GM12878 (cell line): ENCODE results near the gene COX19. TPM values are rescaled to one million over a fixed set of nuclear protein-coding genes. Genes with fewer than 3 reads are reported as not detected.
A peak's percentile ranks its signal among the peaks of the same experiment; 100 is the strongest.

Experiments
- ATAC-seq: fragments of 200-7000 bp; cut with Tn5 transposase; 3 replicates; pipeline ENCODE4 v1.9.1; 2020; ENCODE audit warnings: mild to moderate bottlenecking, moderate library complexity
- BruUV-seq: library from RNA; stranded (reverse); fragments of 400-500 nt; replicated peaks from 2 replicates; lab custom pipeline; 2021; lab: Mats Ljungman, UMichigan
- CTCF ChIA-PET: fragments of 300-600 bp; sonication (Branson Sonifier 250); formaldehyde crosslinking; extraction: SDS; loops from one replicate; lab custom pipeline; 2021; ENCODE audit warnings: inconsistent platforms; lab: Yijun Ruan, JAX
- POLR2A ChIA-PET: fragments of 350-600 bp; formaldehyde crosslinking; extraction: SDS; loops from one replicate; lab custom pipeline; 2021; ENCODE audit warnings: inconsistent platforms; lab: Charles Lee
- RAD21 ChIA-PET: fragments of 300-600 bp; sonication (Branson Sonifier 250); formaldehyde crosslinking; loops from one replicate; lab custom pipeline; 2023; ENCODE audit warnings: antibody characterized with exemption; ENCODE audit not compliant: unreplicated experiment; lab: Charles Lee
- SMC1A ChIA-PET: fragments of 300-600 bp; sonication (Branson Sonifier 250); formaldehyde crosslinking; loops from one replicate; lab custom pipeline; 2023; ENCODE audit not compliant: unreplicated experiment, uncharacterized antibody; lab: Charles Lee
- DNase-seq: peaks from one replicate; pipeline ENCODE4 v3.0.0-alpha.2; 2011; ENCODE audit warnings: low read depth, low spot score
- FAIRE-seq: peaks from 3 replicates; lab custom pipeline; 2011; peaks lifted over from hg19 to GRCh38; lab: Jason Lieb, UNC
- H2AFZ ChIP-seq: 2 replicates; pipeline ENCODE4 v1.6.0; 2011; ENCODE audit warnings: low read depth, low read length, control low read depth; ENCODE audit not compliant: control insufficient read depth
- H3K27ac ChIP-seq: 2 replicates; pipeline ENCODE4 v1.5.1; 2011; ENCODE audit warnings: control low read depth; ENCODE audit not compliant: control insufficient read depth, insufficient read depth
- H3K27me3 ChIP-seq, 2 experiments: replicated peaks in 1 of 2; 2 replicates each; pipeline versions ENCODE4 v1.6.0 to v1.6.1; 2011; ENCODE audit warnings: low read length in 1 of 2; ENCODE audit not compliant: control insufficient read depth in 2 of 2, insufficient read depth in 2 of 2
- H3K36me3 ChIP-seq, 2 experiments: 2 replicates each; pipeline ENCODE4 v1.5.1; 2011; ENCODE audit warnings: low read length in 1 of 2; ENCODE audit not compliant: control insufficient read depth in 2 of 2, insufficient read depth in 2 of 2
- H3K4me1 ChIP-seq: 2 replicates; pipeline ENCODE4 v1.6.1; 2011; ENCODE audit warnings: mild to moderate bottlenecking, low read length, moderate library complexity, mixed read lengths; ENCODE audit not compliant: control insufficient read depth, insufficient read depth
- H3K4me2 ChIP-seq: 2 replicates; pipeline ENCODE4 v1.6.0; 2011; ENCODE audit warnings: control low read depth; ENCODE audit not compliant: control insufficient read depth, insufficient read depth
- H3K4me3 ChIP-seq: fragments of 200-600 bp; sonication (generic); 2 replicates; pipeline ENCODE4 v1.5.1; 2016
- H3K79me2 ChIP-seq: 2 replicates; pipeline ENCODE4 v1.6.0; 2011; ENCODE audit warnings: low read length; ENCODE audit not compliant: control insufficient read depth, insufficient read depth
- H3K9ac ChIP-seq: 2 replicates; pipeline ENCODE4 v1.8.0; 2011; ENCODE audit warnings: low read length, control low read depth, mixed read lengths; ENCODE audit not compliant: control insufficient read depth, insufficient read depth
- H3K9me3 ChIP-seq: replicated peaks from 3 replicates; pipeline ENCODE4 v1.5.1; 2011; ENCODE audit warnings: mild to moderate bottlenecking, low read length; ENCODE audit not compliant: control insufficient read depth, insufficient read depth
- H4K20me1 ChIP-seq: 2 replicates; pipeline ENCODE4 v1.6.0; 2011; ENCODE audit not compliant: control insufficient read depth, insufficient read depth
- CBFB ChIP-seq: IDR thresholded peaks from 2 replicates; pipeline ENCODE4 v1.6.1; 2016; ENCODE audit warnings: antibody characterized with exemption, low read depth
- E4F1 ChIP-seq: fragments of 450-650 bp; IDR thresholded peaks from 2 replicates; pipeline ENCODE4 v1.6.1; 2018; ENCODE audit warnings: borderline replicate concordance, mild to moderate bottlenecking; ENCODE audit not compliant: partially characterized antibody
- GABPA ChIP-seq: IDR thresholded peaks from 2 replicates; pipeline ENCODE4 v1.6.1; 2014; ENCODE audit warnings: antibody characterized with exemption, low read depth, mild to moderate bottlenecking, inconsistent platforms
- GATAD2B ChIP-seq: fragments of 450-650 bp; conservative IDR thresholded peaks from 2 replicates; pipeline ENCODE4 v1.6.1; 2017; ENCODE audit warnings: low read depth, mild to moderate bottlenecking, moderate library complexity
- HDGF ChIP-seq: fragments of 450-650 bp; IDR thresholded peaks from 2 replicates; pipeline ENCODE4 v1.6.1; 2016; ENCODE audit warnings: antibody characterized with exemption
- IKZF2 ChIP-seq, 2 experiments: fragments of 450-650 bp; IDR thresholded peaks; 2 replicates each; pipeline ENCODE4 v1.6.1; 2017; ENCODE audit warnings: mild to moderate bottlenecking in 2 of 2, moderate library complexity in 2 of 2
- MYB ChIP-seq: fragments of 150-350 bp; IDR thresholded peaks from 2 replicates; pipeline ENCODE4 v1.6.1; 2014; ENCODE audit warnings: mild to moderate bottlenecking, low read depth, low read length, borderline replicate concordance
- POLR2AphosphoS5 ChIP-seq: IDR thresholded peaks from 2 replicates; pipeline ENCODE4 v1.6.1; 2011; ENCODE audit warnings: mild to moderate bottlenecking, low read length, inconsistent platforms
- POU2F2 ChIP-seq: IDR thresholded peaks from 3 replicates; pipeline ENCODE4 v1.6.1; 2011; ENCODE audit warnings: low read depth, mild to moderate bottlenecking, low read length, borderline replicate concordance
- WGBS: methylation state at CpG from one replicate; pipeline ENCODE4 v1.1.6; 2016; ENCODE audit warnings: low lambda C conversion rate; ENCODE audit not compliant: insufficient replicate concordance, insufficient coverage; ENCODE audit errors: missing lambda C conversion rate; 5-methylcytosine and 5-hydroxymethylcytosine counted together
- in situ Hi-C: fragments of 300-500 bp; cut with MboI; formaldehyde crosslinking; loops from 9 replicates; pipeline ENCODE4 v1.14.3; 2018; ENCODE audit warnings: mixed read lengths
- intact Hi-C: fragments of 100-400 bp; cut with micrococcal nuclease; formaldehyde crosslinking; loops from one replicate; pipeline ENCODE4 v1.14.2; 2022; ENCODE audit not compliant: unreplicated experiment
- polyA plus RNA-seq, 11 experiments: library from polyadenylated mRNA; depleted of rRNA in 4 of 11; unstranded in 6 of 11; stranded (reverse) in 5 of 11; fragments of >200 nt; fragmentation: Nextera tagmentation in 4 of 11; fragmentation: Illumina TruSeq in 1 of 11; extraction: Ambion mirVana in 4 of 11; extraction: Trizol in 1 of 11; gene quantifications; 1 replicate in 1 of 11; 2 replicates in 10 of 11; pipeline versions ENCODE4 v1.2.1 to v1.2.3, GENCODE V29; 2011 to 2016; ENCODE audit warnings: inconsistent platforms in 2 of 11, missing spikeins in 2 of 11, low read depth in 1 of 11
- total RNA-seq, 4 experiments: library from RNA; depleted of rRNA in 3 of 4; stranded (reverse); fragments of >200 nt in 3 of 4; fragmentation: Illumina TruSeq in 1 of 4; extraction: Trizol in 1 of 4; gene quantifications; 2 replicates each; pipeline versions ENCODE4 v1.2.1 to v1.2.3, GENCODE V29; 2013 to 2021
- TF ChIP-seq, protein P1 (sequence below): fragments of 450-650 bp; IDR thresholded peaks from 2 replicates; pipeline ENCODE4 v1.6.1; 2016; ENCODE audit warnings: mild to moderate bottlenecking
- TF ChIP-seq, protein P2 (sequence below): IDR thresholded peaks from 2 replicates; pipeline ENCODE4 v1.6.1; 2012; ENCODE audit warnings: mild to moderate bottlenecking, low read depth, low read length

COX19 gene
- total and polyA plus RNA-seq, 10 of the 15 experiments (the other 5 are each of a cell fraction or from before 2014, with no cell fraction given), result 3.7 to 17.9 (median 10.8) TPM

GRCh38 chr7:1011297-1012003 is 36.1 kb upstream of the COX19 start:
- WGBS, result 70% methylated on average over 13 of the region's 13 CpGs
- H3K79me2 ChIP-seq, result peaks cover 2% of the 10 kb centered on the region; the same call in 1 of the 2 replicates
- ChIA-PET SMC1A (no interaction called here), CTCF (no interaction called here), POLR2A (no interaction called here), RAD21 (interaction anchor here (1.1 kb wide), 1 partner anchor 54 kb away, joined by 3 read pairs; no protein-coding TSS in a partner anchor)
- no peaks in the 10 kb centered on the region for H4K20me1 ChIP-seq
- no peak overlapping the region for H3K4me2 ChIP-seq
- DNase-seq (no peak), FAIRE-seq (no peak), ATAC-seq (no peak)
- in situ Hi-C loops (no loop called here), intact Hi-C loops (no loop called here)
- peaks cover 4 to 17% of the 10 kb centered on the region in 2 experiments; a peak in 3 of 4 replicates for H3K36me3 ChIP-seq
- no TSS peak for BruUV-seq
- H3K9ac ChIP-seq, result no peak overlapping the region
- no peaks in the 10 kb centered on the region for H3K9me3 ChIP-seq
- no peak overlapping the region for H2AFZ ChIP-seq
- H3K4me3 ChIP-seq, result no peak overlapping the region
- no peak overlapping the region for H3K27ac ChIP-seq
- H3K4me1 ChIP-seq, result no peaks in the 10 kb centered on the region
- no peaks in the 10 kb centered on the region for H3K27me3 ChIP-seq
- no peak for TF ChIP-seq E4F1
- peak; percentile 55; the same call in 1 of the 2 replicates for TF ChIP-seq HDGF
- no peak for TF ChIP-seq CBFB
- no peak for TF ChIP-seq MYB
- no peak for TF ChIP-seq GATAD2B
- TF ChIP-seq, protein P1, sequence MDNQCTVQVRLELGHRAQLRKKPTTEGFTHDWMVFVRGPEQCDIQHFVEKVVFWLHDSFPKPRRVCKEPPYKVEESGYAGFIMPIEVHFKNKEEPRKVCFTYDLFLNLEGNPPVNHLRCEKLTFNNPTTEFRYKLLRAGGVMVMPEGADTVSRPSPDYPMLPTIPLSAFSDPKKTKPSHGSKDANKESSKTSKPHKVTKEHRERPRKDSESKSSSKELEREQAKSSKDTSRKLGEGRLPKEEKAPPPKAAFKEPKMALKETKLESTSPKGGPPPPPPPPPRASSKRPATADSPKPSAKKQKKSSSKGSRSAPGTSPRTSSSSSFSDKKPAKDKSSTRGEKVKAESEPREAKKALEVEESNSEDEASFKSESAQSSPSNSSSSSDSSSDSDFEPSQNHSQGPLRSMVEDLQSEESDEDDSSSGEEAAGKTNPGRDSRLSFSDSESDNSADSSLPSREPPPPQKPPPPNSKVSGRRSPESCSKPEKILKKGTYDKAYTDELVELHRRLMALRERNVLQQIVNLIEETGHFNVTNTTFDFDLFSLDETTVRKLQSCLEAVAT, result 0 out of 2 replicates have a peak, but pooled peaks have one; percentile 28
- TF ChIP-seq, protein P2, sequence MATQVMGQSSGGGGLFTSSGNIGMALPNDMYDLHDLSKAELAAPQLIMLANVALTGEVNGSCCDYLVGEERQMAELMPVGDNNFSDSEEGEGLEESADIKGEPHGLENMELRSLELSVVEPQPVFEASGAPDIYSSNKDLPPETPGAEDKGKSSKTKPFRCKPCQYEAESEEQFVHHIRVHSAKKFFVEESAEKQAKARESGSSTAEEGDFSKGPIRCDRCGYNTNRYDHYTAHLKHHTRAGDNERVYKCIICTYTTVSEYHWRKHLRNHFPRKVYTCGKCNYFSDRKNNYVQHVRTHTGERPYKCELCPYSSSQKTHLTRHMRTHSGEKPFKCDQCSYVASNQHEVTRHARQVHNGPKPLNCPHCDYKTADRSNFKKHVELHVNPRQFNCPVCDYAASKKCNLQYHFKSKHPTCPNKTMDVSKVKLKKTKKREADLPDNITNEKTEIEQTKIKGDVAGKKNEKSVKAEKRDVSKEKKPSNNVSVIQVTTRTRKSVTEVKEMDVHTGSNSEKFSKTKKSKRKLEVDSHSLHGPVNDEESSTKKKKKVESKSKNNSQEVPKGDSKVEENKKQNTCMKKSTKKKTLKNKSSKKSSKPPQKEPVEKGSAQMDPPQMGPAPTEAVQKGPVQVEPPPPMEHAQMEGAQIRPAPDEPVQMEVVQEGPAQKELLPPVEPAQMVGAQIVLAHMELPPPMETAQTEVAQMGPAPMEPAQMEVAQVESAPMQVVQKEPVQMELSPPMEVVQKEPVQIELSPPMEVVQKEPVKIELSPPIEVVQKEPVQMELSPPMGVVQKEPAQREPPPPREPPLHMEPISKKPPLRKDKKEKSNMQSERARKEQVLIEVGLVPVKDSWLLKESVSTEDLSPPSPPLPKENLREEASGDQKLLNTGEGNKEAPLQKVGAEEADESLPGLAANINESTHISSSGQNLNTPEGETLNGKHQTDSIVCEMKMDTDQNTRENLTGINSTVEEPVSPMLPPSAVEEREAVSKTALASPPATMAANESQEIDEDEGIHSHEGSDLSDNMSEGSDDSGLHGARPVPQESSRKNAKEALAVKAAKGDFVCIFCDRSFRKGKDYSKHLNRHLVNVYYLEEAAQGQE, result no peak
- TF ChIP-seq GABPA, result no peak
- TF ChIP-seq IKZF2 (IDR thresholded peaks at IDR 0.05), result 0 out of 4 replicates have a peak, but pooled peaks of 1 of the 2 experiments have one; percentile 15
- TF ChIP-seq POLR2AphosphoS5, result peak; percentile 27; the same call in 1 of the 2 replicates
- TF ChIP-seq POU2F2, result 0 out of 3 replicates have a peak, but pooled peaks have one; percentile 8
